Skeletal muscle tissue (tissue), 4 donors: ENCODE results near the gene WFIKKN1. TPM values are rescaled to one million over a fixed set of nuclear protein-coding genes. Genes with fewer than 3 reads are reported as not detected.

Experiments used
- H3K27ac ChIP-seq: one replicate; pipeline ENCODE4 v1.7.0; 2013; ENCODE audit warnings: mild to moderate bottlenecking, low read depth, low read length, inconsistent platforms
- H3K27me3 ChIP-seq, 3 donors: one replicate each; pipeline ENCODE4 v1.7.0; 2013; ENCODE audit warnings: low read length in 3 of 3; ENCODE audit not compliant: control insufficient read depth in 3 of 3, insufficient read depth in 3 of 3
- H3K36me3 ChIP-seq, 3 donors: one replicate each; pipeline ENCODE4 v1.7.0; 2013; ENCODE audit warnings: low read length in 3 of 3; ENCODE audit not compliant: control insufficient read depth in 3 of 3, insufficient read depth in 3 of 3
- H3K4me1 ChIP-seq, 3 donors: one replicate each; pipeline ENCODE4 v1.7.0; 2013; ENCODE audit warnings: low read length in 3 of 3, mild to moderate bottlenecking in 3 of 3; ENCODE audit not compliant: control insufficient read depth in 3 of 3, insufficient read depth in 3 of 3
- H3K4me3 ChIP-seq, 3 donors: one replicate each; pipeline ENCODE4 v1.7.0; 2013; ENCODE audit warnings: low read length in 3 of 3
- H3K9ac ChIP-seq, 3 donors: one replicate each; pipeline ENCODE4 v1.7.0; 2013; ENCODE audit warnings: low read length in 3 of 3, mild to moderate bottlenecking in 3 of 3, moderate library complexity in 2 of 3, low read depth in 1 of 3
- H3K9me3 ChIP-seq, 3 donors: one replicate each; pipeline ENCODE4 v1.7.0; 2013; ENCODE audit warnings: low read length in 3 of 3; ENCODE audit not compliant: control insufficient read depth in 3 of 3
- total RNA-seq: library from RNA; depleted of rRNA; stranded (reverse); fragments of >200 nt; gene quantifications from one replicate; pipeline ENCODE4 v1.2.3, GENCODE V29; 2014
- donor health status: Osteomylitis.

Gene WFIKKN1
- total RNA-seq, 1 donor from 2014 or later = 0.52 TPM

- Histone ChIP-seq H3K9me3 (no peaks in the 10 kb centered on the region), H3K36me3 (no peaks in the 10 kb centered on the region), H3K27me3 (no peaks in the 10 kb centered on the region), H3K4me3 (no peak overlapping the region), H3K27ac (no peak overlapping the region), H3K9ac (no peak overlapping the region), H3K4me1 (peaks cover 11 to 14% (median 13%) of the 10 kb centered on the region in 3 donors)
Observed at GRCh38 chr16:608019-608418, 22.8 kb upstream of the WFIKKN1 start.

- Histone ChIP-seq H3K4me3 (no peak overlapping the region), H3K4me1 (peaks cover 11 to 14% (median 13%) of the 10 kb centered on the region in 3 donors), H3K27me3 (no peaks in the 10 kb centered on the region), H3K36me3 (peaks cover 3 to 5% (median 4%) of the 10 kb centered on the region in 3 donors), H3K9me3 (peaks cover 0 to 2% (median 0%) of the 10 kb centered on the region in 3 donors), H3K27ac (no peak overlapping the region), H3K9ac (no peak overlapping the region)
Observed at GRCh38 chr16:609316-609715, 21.5 kb upstream of the WFIKKN1 start.

- Histone ChIP-seq H3K4me1 (peaks cover 11 to 14% (median 13%) of the 10 kb centered on the region in 3 donors), H3K36me3 (peaks cover 5 to 8% (median 6%) of the 10 kb centered on the region in 3 donors), H3K27ac (no peak overlapping the region), H3K9ac (peak overlapping the region in 1 of 3 donors; percentile 45), H3K4me3 (no peak overlapping the region), H3K9me3 (peaks cover 0 to 2% (median 0%) of the 10 kb centered on the region in 3 donors), H3K27me3 (no peaks in the 10 kb centered on the region)
Observed at GRCh38 chr16:609984-610383, 20.8 kb upstream of the WFIKKN1 start.

- H3K4me3 ChIP-seq = no peak overlapping the region
- H3K4me1 ChIP-seq = peaks cover 8 to 13% (median 11%) of the 10 kb centered on the region in 3 donors
- H3K9ac ChIP-seq = peak overlapping the region in 1 of 3 donors; percentile 45
- peaks cover 5 to 10% (median 6%) of the 10 kb centered on the region in 3 donors for H3K36me3 ChIP-seq
- H3K27me3 ChIP-seq = no peaks in the 10 kb centered on the region
- no peak overlapping the region for H3K27ac ChIP-seq
- peaks cover 0 to 2% (median 0%) of the 10 kb centered on the region in 3 donors for H3K9me3 ChIP-seq
Observed at GRCh38 chr16:610513-611381, 20.0 kb upstream of the WFIKKN1 start.

DNA sequence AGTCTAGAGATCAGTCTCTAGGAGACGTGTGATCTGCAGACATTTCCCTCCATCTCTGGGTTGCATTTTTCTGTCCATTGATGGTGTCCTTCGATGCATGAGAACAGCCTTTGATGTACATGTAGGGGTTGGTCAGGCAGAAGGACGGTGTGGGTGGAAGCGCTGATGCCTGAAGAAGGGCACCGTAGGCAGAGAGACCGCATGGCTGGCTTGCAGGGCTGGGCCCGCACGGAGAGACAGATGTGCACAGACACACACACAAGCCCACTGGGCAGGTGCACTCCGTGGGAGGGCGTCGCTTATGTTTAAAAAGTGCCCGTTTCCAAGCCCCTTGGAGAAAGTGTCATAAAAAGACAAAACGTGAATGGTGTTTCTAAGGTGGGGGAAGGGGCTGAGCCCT, 15.7 kb upstream of the WFIKKN1 start:
- no peak overlapping the region for H3K4me3 ChIP-seq
- H3K27ac ChIP-seq = no peak overlapping the region
- peaks cover 0 to 2% (median 0%) of the 10 kb centered on the region in 3 donors for H3K9me3 ChIP-seq
- peaks cover 6 to 10% (median 7%) of the 10 kb centered on the region in 3 donors for H3K4me1 ChIP-seq
- peaks cover 6 to 10% (median 8%) of the 10 kb centered on the region in 3 donors for H3K36me3 ChIP-seq
- H3K9ac ChIP-seq = no peak overlapping the region
- H3K27me3 ChIP-seq = no peaks in the 10 kb centered on the region

DNA sequence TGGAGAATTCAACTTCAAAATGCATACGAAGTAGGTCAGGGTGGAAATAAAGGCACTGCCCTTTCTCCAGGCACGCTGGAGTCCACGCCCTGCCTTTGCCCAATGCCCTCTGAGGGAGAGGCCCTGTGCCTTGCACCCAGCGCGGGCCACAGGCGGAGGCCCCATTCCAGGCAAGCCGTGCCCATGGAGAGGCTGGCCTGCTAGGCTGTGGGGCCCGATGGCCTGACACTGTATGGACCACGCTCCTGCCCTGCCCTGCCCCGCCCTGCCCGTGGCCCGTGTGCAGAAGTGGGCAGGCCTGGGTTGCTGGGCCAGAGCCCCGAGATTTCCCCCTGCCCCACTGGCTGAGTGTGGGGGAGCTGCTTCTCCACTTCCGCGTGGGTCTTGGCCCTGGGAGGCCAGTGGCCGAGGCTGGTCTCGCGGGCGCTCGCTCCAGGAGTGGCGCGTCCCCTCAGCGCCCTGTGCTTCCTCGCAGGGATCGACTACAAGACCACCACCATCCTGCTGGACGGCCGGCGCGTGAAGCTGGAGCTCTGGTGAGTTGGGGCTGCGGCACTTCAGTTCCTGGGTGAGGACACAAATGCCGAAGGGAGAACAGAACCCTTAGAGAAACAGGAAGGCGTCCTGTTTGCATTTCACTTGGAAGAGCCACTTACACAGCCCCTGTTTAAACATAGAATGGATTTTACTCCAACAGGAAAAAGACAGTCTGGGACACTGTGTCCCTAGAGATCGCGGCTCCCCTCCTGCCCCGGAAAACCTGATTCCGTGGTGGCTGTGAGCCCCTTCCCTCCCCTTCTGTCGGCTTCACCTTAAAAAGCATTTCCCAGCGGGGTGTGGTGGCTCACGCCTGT, 13.8 kb upstream of the WFIKKN1 start:
- no peak overlapping the region for H3K9ac ChIP-seq
- H3K36me3 ChIP-seq = peaks cover 6 to 11% (median 10%) of the 10 kb centered on the region in 3 donors
- peaks cover 0 to 2% (median 0%) of the 10 kb centered on the region in 3 donors for H3K9me3 ChIP-seq
- no peak overlapping the region for H3K27ac ChIP-seq
- H3K27me3 ChIP-seq = no peaks in the 10 kb centered on the region
- H3K4me1 ChIP-seq = peaks cover 0 to 4% (median 3%) of the 10 kb centered on the region in 3 donors
- H3K4me3 ChIP-seq = no peak overlapping the region

GRCh38 chr16:617855-618254, 12.9 kb upstream of the WFIKKN1 start:
- H3K4me1 ChIP-seq = peaks cover 0 to 4% (median 3%) of the 10 kb centered on the region in 3 donors
- no peak overlapping the region for H3K9ac ChIP-seq
- H3K27ac ChIP-seq = no peak overlapping the region
- H3K4me3 ChIP-seq = no peak overlapping the region
- no peaks in the 10 kb centered on the region for H3K27me3 ChIP-seq
- H3K9me3 ChIP-seq = peaks cover 0 to 2% (median 0%) of the 10 kb centered on the region in 3 donors
- peaks cover 6 to 11% (median 10%) of the 10 kb centered on the region in 3 donors for H3K36me3 ChIP-seq

- Histone ChIP-seq H3K4me3 (no peak overlapping the region), H3K36me3 (peaks cover 4 to 6% (median 5%) of the 10 kb centered on the region in 3 donors), H3K27ac (no peak overlapping the region), H3K27me3 (no peaks in the 10 kb centered on the region), H3K9me3 (no peaks in the 10 kb centered on the region), H3K9ac (no peak overlapping the region), H3K4me1 (peaks cover 0 to 4% (median 3%) of the 10 kb centered on the region in 3 donors)
Observed at GRCh38 chr16:619476-620100, 11.2 kb upstream of the WFIKKN1 start.

- Histone ChIP-seq H3K27me3 (no peaks in the 10 kb centered on the region), H3K4me3 (no peak overlapping the region), H3K27ac (no peak overlapping the region), H3K9ac (no peak overlapping the region), H3K4me1 (peaks cover 0 to 4% (median 3%) of the 10 kb centered on the region in 3 donors), H3K36me3 (peaks cover 2 to 12% (median 7%) of the 10 kb centered on the region in 3 donors), H3K9me3 (no peaks in the 10 kb centered on the region)
Observed at GRCh38 chr16:620700-621525, 9.9 kb upstream of the WFIKKN1 start.
